HG03432 (cell line): ENCODE results near the gene ADAMTSL1.

Experiments used
- ATAC-seq: cut with Tn5 transposase; IDR thresholded peaks from one replicate; pipeline ENCODE4 v1.9.1; 2021; ENCODE audit warnings: mild to moderate bottlenecking, moderate library complexity; ENCODE audit not compliant: unreplicated experiment

ADAMTSL1 gene

DNA sequence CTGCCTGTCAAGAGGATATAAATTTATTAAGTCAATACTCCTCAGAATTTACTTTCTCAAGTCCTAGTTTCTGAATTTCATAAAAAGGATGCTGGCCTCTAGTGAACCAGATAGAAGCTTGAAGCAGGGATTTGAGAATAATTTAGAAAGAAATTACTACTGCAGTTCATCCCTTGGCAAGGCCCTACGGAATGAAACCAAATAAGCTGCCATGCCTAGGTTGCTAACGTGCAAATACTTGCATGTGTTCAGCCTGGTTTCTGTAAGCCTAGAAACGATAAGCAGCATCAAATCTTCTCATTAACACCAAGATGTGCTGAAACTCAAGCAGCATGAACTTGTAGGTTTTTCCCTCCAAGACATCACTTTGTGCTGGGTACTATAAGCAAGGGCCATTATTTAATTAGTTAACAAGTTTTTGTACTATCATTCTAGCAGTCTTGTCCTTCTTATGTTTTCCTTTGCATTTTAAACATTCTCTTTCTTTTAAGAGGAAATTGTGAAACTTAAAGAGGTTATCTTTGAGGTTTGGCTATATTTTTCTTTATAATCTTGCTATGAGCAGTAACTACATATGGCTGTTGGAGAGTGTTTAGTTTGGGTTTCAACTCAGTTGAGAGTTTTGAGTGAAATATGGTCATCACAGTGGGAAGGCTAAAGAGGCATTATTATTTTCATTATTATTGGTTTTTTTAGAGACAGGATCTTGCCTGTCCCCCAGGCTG, 71.8 kb downstream of the ADAMTSL1 start:
- no peak for ATAC-seq

DNA sequence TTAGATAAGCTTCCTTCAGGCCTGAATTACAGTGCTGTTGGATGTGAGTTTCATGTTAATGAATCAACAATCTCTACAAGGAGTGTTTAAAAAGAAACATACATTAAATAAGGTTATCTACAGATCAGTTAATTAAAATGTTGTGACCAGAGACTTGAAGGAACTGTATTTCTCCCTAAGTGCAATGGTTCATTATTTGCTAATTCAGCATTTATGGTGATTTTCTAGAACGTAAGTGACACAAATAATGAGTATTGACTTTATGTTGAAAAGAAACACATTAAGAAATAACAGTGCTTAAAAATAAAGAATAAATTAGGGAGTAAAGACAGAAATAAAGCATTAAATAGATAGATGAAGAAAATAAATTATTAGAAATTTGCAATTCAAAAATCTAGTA, 74.5 kb downstream of the ADAMTSL1 start:
- ATAC-seq = no peak

DNA sequence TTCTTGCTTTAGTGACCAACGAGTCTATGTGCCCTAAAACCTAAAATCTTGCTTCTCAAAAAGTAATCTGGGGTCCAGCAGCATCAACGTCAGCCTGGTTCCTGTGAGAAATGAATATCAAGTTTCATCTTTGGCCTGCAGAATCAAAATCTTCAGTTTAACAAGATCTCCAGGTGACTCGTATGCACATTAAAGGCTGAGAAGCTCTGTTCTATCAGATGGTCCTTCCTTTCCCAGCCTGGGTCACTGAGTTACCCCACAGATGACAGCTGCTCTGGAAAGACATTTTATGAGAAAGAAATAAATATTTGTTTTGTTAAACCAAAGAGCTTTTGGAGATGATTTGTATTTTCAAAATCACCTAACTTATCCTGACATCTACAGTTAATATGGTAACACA, 75.8 kb downstream of the ADAMTSL1 start:
- ATAC-seq = no peak

DNA sequence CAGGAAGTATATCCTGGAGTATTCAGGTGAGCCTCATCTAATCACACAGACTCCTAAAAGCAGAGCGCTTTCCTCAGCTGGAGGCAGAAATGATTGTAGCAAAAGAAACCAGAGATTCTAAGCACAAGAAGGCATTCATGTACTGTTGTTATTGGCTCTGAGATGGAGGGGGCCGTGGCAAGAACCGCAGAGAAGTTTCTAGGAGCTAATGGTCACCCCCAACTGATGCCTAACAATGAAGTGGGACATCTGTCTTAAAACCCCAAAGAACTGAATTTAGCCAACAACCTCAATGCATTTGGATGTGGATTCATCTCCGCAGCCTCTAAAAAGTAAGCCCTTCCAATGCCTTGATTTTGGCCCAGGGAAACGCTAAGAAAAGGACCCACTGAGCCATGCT, 76.3 kb downstream of the ADAMTSL1 start:
- ATAC-seq = no peak

DNA sequence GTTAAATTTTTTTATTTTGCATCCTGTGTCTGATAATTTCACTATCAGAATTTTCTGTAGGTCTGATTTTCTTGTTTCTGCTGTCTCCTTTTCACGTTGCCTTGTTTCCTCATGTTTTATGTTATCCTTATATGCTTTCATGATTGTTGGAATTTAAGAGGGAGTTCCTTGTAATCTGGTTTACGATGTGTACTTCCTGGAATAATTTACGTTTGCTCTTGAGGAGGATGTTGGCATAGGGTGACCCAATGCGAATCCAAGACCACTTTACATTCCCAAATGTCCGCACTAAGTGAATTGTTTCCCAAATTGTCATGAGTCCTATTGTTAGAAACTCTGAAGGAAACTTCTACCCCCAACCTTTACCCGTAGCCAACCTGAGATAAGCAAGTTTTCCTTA, 80.3 kb downstream of the ADAMTSL1 start:
- ATAC-seq = no peak

DNA sequence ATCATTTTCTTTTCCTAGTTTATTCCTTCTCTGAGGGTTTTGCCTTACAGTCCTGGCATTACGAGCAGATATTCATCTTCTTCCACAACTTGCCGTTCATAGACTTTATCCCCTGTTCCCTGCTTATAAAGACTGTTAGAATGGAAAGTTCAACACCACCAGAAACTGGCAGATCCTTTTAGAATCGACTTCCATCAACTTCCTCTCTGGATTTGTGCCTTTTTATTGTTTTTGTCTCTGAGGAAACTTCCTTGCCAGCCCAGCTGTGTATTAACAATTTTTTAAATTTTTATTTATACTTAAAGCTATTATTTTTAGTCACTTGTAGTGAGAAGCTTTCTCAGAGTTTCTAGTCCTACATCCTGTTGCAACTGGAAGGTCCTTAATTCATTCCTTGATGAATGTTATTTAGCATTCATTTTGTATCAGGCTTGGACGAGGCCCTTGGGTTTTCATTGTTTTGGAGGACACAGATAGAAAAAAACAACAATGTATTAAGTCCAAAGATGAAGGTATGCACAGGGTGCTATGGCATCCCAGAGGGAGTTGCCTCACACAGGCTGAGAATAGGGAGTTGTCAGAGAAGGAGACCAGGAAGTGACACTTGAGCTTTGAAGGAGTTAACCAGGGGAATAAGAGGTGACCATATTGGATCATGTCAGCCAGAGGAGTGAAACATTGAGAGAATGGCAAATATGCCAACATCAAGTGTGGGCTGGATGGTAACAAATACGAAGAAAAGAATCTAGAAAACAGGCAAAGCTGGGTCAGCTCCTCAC, 81.3 kb downstream of the ADAMTSL1 start:
- no peak for ATAC-seq

DNA sequence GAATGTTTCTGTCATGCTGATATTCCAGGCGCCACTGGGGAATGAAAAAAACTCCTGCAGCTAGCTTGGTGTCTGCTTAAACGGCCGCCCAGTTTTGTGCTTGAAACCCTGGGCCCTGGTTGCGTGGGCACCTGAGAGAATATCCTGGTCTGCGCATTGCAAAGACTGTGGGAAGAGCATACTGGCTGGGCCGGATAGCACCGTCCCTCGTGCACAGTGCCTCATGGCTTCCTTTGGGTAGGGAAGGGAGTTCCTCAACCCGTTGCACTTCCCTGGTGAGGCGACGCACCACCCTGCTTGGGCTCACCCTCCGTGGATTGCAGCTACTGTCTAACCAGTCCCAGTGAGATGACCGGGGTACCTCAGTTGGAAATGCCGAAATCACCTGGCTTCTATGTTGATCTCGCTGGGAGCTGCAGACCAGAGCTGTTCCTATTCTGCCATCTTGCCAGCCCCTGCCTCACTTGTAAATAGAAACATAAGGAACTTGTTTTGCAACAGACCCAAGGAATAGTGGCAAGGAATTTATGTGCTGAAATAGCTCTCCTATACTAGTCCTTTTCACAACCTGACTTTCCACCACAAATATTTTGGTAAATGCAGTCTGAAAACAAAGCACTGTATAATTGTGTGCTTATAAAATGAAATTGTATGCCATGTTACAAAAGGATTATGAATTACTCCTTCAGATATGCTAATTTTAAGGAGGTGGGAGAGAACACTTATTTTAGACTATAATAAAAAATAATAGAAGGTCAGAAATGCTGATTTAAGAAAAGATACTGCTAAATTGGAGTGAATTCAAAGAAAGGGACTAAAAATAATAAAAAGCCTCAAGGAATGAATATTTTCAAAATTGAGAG, 90.3 kb downstream of the ADAMTSL1 start:
- no peak for ATAC-seq

DNA sequence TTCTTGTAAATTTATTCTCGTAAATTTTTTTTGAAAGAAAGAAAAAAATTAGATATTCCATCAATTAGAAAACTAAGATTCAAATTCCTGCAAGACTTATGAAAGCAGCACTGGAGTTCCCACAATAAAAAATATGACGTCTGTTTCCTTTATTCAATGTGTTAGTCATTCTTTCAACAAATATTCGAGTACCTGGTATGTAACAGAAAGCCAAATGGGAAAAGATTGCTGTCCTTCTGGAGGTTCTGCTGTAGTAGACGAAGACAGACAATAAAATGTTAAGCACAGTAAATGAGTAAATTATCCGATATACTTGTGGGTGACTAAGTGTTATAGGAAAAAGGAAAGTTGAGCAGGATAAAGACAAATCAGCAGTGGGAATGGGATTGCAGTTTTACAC, 92.2 kb downstream of the ADAMTSL1 start:
- no peak for ATAC-seq

DNA sequence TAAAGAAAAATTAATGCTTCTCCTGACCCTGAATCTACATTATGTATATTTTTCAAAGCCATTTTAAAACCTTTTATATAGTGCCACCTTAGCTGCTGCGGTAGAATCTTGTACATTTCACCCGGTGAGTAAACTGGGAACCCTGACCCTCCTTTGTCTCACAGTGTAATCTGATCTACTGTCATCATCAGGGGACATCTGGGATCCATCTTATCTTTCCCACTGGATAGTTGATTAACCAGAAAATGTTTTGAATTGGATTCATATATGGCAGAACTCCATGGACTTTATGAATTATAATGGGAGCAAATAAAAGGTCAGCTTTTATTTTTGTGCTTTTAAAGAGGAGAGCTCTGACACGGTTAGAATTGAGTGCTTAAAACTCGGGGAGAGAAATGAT, 95.0 kb downstream of the ADAMTSL1 start:
- no peak for ATAC-seq

DNA sequence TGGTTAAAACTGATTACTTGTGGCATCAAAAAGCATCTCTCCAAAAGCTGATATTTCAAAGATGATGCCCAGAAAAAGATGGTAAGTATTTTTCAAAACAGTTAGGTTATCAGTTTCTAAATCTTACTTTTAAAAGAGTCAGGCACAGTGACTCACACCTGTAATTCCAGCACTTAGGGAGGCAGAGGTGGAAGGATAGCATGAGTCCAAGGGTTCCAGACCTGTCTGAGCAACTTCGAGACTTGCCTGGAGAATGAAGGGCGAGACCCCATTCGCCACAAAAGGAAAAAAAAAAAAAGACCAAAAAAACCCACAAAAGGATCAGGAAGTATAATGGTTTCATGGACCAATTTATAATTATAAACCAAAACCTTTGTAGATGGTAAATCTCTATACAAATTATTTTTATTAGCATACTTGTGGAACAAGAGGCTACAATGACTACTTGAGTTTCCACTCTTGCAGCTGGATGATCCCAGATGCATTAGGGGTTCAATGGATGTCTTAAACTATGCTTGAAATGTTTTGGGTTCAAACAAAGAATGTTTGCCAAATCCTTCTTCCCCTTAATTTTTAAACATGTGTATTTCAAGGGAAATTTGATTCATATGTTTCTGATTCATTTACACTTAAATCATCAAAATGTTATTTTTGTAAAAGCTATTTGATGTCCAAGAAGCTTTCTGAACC, 96.1 kb downstream of the ADAMTSL1 start:
- no peak for ATAC-seq

DNA sequence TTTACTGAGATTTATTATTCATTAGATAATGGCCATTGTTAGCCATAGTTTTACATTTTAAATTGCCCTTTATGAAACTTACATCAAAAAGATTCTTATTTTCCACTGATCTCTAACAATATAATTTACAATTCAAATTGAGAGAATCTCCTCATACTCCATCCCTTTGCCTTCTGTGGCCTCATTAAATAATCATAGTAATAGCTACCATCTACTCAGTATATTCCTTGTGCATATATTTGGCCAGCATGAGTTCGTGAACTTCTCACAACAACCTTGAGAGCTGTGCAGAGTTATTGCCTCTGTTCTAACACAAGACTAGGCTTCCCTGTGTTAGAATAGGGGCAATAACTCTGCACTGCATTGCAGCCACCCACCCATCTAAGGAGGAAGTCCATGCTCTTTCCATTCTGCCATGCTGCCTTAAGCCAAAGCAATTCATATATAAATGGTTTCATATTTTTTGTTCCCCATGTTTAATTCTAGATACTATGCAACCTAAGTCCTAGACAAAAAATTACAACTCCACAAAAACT, 99.1 kb downstream of the ADAMTSL1 start:
- no peak for ATAC-seq

DNA sequence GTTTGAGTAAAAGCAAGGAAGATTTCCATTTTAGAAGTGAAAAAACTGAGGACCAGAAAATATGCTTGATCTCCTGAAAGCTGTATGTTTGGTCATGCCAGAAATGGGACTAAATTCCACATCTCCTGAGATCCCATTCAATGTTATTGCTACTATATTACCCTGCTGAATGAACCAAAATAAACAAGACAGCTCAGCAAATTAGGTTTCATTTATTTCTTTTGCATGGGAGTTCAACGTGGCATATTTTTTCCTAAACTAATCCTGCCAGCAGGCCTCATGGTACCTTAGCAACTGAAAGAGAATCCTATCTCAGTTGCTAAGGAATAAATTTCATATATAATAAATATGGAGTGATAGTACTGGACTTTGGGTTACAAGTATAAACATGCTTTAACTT, 101.7 kb downstream of the ADAMTSL1 start:
- ATAC-seq = no peak

DNA sequence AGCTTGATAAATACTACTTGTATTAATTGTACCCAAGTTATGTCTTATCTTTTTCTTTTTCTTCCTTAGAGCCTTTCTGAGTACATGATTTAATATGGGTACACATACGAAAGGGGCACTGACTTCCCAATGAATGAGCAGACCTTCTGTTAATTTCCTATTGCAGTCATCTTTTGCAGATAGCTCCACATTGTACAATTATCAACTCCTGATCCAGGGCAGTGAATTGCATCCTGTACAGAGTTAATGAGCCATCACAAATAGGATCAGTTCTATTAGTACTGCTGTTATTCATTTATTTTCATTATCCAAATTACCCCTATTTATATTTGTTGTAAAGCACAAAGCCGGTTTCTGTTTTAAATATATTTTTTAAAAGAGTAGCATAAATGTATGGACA, 105.6 kb downstream of the ADAMTSL1 start:
- no peak for ATAC-seq

DNA sequence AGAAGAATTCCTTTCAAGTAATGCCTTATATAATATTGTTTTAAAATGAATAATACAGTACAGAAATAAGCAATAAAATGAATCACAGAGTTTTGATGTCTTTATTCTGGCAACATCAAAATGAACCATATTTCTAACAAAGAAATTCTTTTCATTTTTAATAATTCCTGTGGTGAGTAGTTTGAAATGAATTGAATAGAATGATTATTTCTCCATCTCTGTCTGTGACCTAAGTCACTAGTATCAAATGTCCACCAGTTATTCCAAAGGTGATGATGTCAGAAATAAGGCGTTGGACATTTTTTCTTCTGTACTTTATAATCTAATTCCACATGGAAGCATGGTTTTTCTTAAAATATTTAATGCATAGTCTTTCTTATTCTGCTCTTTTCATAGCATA, 106.2 kb downstream of the ADAMTSL1 start:
- ATAC-seq = no peak

DNA sequence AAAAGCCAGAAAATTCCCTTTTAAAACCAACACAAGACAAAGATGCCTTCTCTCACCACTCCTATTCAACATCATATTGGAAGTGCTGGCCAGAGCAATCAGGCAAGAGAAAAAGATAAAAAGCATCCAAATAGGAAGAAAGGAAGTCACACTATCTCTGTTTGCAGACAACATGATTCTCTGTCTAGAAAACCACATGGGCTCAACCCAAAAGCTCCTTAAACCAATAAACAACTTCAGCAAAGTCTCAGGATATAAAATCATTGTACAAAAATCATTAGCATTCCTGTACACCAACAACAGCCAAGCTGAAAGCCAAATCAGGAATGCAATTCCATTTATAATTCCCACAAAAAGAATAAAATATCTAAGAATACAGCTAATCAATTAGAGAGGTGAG, 112.0 kb downstream of the ADAMTSL1 start:
- ATAC-seq = no peak

DNA sequence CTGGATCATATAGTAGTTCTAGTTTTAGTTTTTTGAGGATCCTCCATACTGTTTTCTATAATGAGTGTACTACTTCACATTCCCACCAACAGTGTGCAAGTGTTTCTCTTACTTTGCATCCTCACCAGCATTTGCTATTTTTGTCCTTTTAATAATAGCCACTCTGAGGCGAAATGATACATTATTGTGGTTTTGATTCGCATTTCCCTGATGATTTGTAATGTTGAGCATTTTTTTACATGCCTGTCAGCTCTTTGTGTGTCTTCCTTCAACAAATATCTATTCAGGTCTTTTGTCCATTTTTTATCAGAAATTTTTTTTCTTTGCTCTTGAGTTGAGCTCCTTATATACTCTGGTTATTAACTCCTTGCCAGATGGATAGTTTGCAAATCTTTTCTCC, 114.0 kb downstream of the ADAMTSL1 start:
- ATAC-seq = no peak

DNA sequence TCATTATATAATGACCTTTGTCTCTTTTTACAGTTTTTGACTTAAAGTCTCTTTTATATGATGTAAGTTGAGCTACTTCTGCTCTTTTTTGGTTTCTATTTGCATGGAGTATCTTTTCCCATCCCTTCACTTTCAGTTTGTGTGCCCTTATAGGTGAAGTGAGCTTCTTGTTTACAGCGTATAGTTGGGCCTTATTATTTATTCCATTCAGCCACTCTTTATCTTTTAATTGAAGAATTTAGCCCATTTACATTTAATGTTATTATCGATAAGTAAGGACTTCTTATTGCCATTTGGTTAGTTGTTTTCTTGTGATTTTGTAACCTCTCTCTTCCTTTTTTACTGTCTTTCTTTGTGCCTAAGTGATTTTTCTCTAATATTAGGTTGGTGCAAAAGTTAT, 117.3 kb downstream of the ADAMTSL1 start:
- no peak for ATAC-seq

DNA sequence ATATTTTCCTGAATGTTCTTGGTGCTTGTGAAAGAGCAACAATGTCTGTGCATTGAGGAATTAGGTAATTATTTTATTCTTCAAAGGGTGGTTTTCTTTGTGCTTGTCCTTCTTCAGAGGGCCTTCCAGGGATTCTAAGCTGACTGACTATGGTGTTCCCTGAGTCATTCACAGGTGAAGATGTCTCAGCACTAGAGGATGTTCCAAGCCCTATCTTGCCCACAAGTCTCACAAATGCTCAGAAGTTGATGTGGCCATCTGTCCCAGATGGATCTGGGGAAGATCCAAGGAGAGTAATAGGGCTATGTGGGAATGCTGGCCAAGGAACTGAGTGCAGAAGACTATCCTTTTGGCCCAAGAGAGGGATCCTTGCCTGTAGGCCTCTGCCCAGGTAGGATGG, 120.9 kb downstream of the ADAMTSL1 start:
- no peak for ATAC-seq

DNA sequence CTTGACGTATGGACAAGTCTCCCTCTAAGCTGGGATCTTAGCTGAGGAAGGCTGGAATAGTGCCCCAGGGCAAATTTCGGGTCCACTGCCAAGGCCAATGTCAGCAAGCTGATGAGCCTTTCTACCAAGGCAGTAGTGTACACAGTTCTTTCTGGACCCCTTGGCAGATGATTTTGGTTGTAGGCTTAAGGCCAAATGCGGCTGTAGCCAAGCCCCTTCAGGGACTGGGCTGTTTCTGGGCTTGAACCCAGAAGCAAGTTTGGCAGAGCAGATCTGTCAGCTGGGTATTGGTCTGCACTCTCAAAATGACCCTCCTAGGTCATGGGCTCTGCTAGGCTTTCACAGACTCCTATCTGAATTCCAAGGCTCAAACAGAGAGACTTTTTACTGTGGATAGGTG, 121.6 kb downstream of the ADAMTSL1 start:
- no peak for ATAC-seq

DNA sequence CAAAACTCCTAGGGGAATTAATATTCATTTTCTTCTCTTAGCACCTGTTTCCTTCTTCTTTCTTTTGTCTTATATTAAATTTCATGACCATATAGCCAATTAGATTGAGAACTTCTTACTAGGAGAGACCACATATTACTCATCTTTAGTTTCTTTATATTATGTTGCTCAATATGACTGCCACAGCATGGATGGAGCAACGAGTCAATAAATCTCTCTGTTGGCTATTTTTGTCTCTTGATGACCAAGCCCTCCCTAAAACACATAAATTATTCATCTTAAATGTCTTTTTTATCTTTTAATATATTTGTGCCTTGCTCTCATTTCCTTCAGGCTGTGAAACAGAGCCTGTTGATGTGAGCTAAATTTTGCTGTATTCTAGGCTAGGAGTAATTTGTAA, 123.0 kb downstream of the ADAMTSL1 start:
- no peak for ATAC-seq

DNA sequence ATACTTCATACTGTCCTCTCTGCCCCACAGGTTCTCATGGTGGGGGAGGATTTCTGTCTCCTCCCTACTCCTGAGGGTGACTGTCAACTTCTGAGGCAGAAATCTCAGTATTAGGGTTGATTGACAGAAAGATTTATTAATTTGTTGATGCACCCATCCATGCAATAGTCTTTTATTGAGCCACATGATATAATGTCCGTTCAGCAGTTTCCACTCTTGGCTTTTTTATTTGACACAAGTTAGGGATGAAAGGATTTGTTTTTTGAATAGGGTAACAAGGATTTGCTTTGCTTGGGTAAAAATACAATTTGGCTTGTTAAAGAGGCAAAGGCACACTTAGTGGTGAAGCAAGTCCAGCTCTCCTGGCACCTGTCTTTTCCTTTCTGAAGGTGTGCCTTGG, 125.0 kb downstream of the ADAMTSL1 start:
- no peak for ATAC-seq
